CD4-positive, alpha-beta T cell (primary cell): ENCODE results near the gene SLC25A6. TPM values are rescaled to one million over a fixed set of nuclear protein-coding genes. Genes with fewer than 3 reads are reported as not detected.

Source experiments
- ATAC-seq: fragments of 200-7000 bp; cut with Tn5 transposase; one replicate; pipeline ENCODE4 v1.10.0; 2022; ENCODE audit warnings: mild to moderate bottlenecking; ENCODE audit not compliant: poor library complexity
- CTCF ChIA-PET: fragments of 350-600 bp; sonication (Branson Sonifier 250); formaldehyde crosslinking; loops from one replicate; lab custom pipeline; 2021; ENCODE audit warnings: antibody characterized with exemption, inconsistent platforms; lab: Charles Lee
- POLR2A ChIA-PET: fragments of 350-600 bp; sonication (Branson Sonifier 250); formaldehyde crosslinking; loops from one replicate; lab custom pipeline; 2021; ENCODE audit warnings: antibody characterized with exemption, inconsistent platforms; lab: Charles Lee
- DNase-seq, 14 experiments: peaks; one replicate each; pipeline ENCODE4 v3.0.0-alpha.2; 2013 to 2020; ENCODE audit warnings: mixed read lengths in 2 of 14
- H3K27ac ChIP-seq, 2 donors: one replicate each; pipeline versions ENCODE4 v1.5.1 to v1.7.0; 2013; ENCODE audit warnings: low read length in 2 of 2, low read depth in 1 of 2, mild to moderate bottlenecking in 1 of 2
- H3K27me3 ChIP-seq, 2 experiments: 1 replicate in 1 of 2; 2 replicates in 1 of 2; pipeline versions ENCODE4 v1.6.1 to v1.7.0; 2013; ENCODE audit warnings: low read length in 2 of 2, control low read depth in 1 of 2, mild to moderate bottlenecking in 1 of 2, moderate library complexity in 1 of 2; ENCODE audit not compliant: insufficient read depth in 2 of 2, control insufficient read depth in 1 of 2
- H3K36me3 ChIP-seq: one replicate; pipeline ENCODE4 v1.6.1; 2013; ENCODE audit warnings: low read length, control low read depth; ENCODE audit not compliant: insufficient read depth
- H3K4me1 ChIP-seq: one replicate; pipeline ENCODE4 v1.6.1; 2013; ENCODE audit warnings: low read length, control low read depth; ENCODE audit not compliant: insufficient read depth
- H3K4me3 ChIP-seq: one replicate; pipeline ENCODE4 v1.5.1; 2013; ENCODE audit warnings: mild to moderate bottlenecking, low read length, moderate library complexity
- H3K9me3 ChIP-seq, 2 experiments: 1 replicate in 1 of 2; 2 replicates in 1 of 2; pipeline versions ENCODE4 v1.6.1 to v1.7.0; 2013; ENCODE audit warnings: low read length in 2 of 2, mild to moderate bottlenecking in 2 of 2, control low read depth in 1 of 2, moderate library complexity in 1 of 2; ENCODE audit not compliant: control insufficient read depth in 1 of 2, insufficient read depth in 1 of 2
- H3K27ac Mint-ChIP-seq: one replicate; pipeline ENCODE4 v1.8.0; 2020; ENCODE audit warnings: mixed read lengths
- H3K27me3 Mint-ChIP-seq: one replicate; pipeline ENCODE4 v1.8.0; 2021; ENCODE audit warnings: mixed read lengths
- H3K36me3 Mint-ChIP-seq: one replicate; pipeline ENCODE4 v1.8.0; 2021; ENCODE audit warnings: low read depth, mixed read lengths
- H3K4me1 Mint-ChIP-seq: one replicate; pipeline ENCODE4 v1.8.0; 2021; ENCODE audit warnings: low read depth, mixed read lengths
- H3K4me3 Mint-ChIP-seq: one replicate; pipeline ENCODE4 v1.8.0; 2020; ENCODE audit warnings: mild to moderate bottlenecking, mixed read lengths
- H3K9me3 Mint-ChIP-seq: one replicate; pipeline ENCODE4 v1.8.0; 2020; ENCODE audit warnings: mixed read lengths
- CTCF ChIP-seq: fragments of 200-600 bp; IDR thresholded peaks from one replicate; pipeline ENCODE4 v1.8.0; 2022; ENCODE audit warnings: antibody characterized with exemption, mild to moderate bottlenecking
- intact Hi-C, 2 experiments: fragments of 100-400 bp; cut with DNase I in 1 of 2; cut with micrococcal nuclease in 1 of 2; formaldehyde crosslinking; loops; one replicate each; pipeline versions ENCODE4 v1.15.1 to v1.9.0; 2023 to 2025; cut with DNase I, micrococcal nuclease
- total RNA-seq, 174 experiments: library from RNA in 2 of 174; stranded (reverse) in 2 of 174; gene quantifications; one replicate each; pipeline ENCODE4 v1.2.3 and lab custom pipeline; 2021 to 2026

SLC25A6 gene
- total RNA-seq, 2 experiments from 2014 or later, result 338 to 340 TPM

GRCh38 chrX:1358793-1359476 lies 33.0 kb downstream of the SLC25A6 start:
- H3K4me1 Mint-ChIP-seq, result no peaks in the 10 kb centered on the region
- DNase-seq (no peak), ATAC-seq (no peak)
- intact Hi-C loops, result no loop called here
- peaks cover 6% of the 10 kb centered on the region for H3K36me3 ChIP-seq
- no peak overlapping the region for H3K4me3 ChIP-seq
- no peak overlapping the region for H3K4me3 Mint-ChIP-seq
- no peak overlapping the region for H3K27ac Mint-ChIP-seq
- no peak for TF ChIP-seq CTCF
- H3K9me3 Mint-ChIP-seq, result no peaks in the 10 kb centered on the region
- no peaks in the 10 kb centered on the region for H3K27me3 ChIP-seq
- peaks cover 4 to 15% of the 10 kb centered on the region in 2 experiments for H3K9me3 ChIP-seq
- ChIA-PET POLR2A (no interaction called here), CTCF (no interaction called here)
- H3K27ac ChIP-seq, result no peak overlapping the region
- peaks cover 49% of the 10 kb centered on the region for H3K36me3 Mint-ChIP-seq
- H3K27me3 Mint-ChIP-seq, result no peaks in the 10 kb centered on the region
- peaks cover 7% of the 10 kb centered on the region for H3K4me1 ChIP-seq

- Mint-ChIP-seq H3K36me3 (peaks cover 49% of the 10 kb centered on the region), H3K27ac (no peak overlapping the region), H3K4me3 (no peak overlapping the region), H3K27me3 (no peaks in the 10 kb centered on the region), H3K4me1 (no peaks in the 10 kb centered on the region), H3K9me3 (no peaks in the 10 kb centered on the region)
- TF ChIP-seq CTCF, result no peak
- intact Hi-C loops, result no loop called here
- H3K9me3 ChIP-seq, result peaks cover 4 to 15% of the 10 kb centered on the region in 2 experiments
- H3K4me3 ChIP-seq, result no peak overlapping the region
- H3K27ac ChIP-seq, result no peak overlapping the region
- H3K4me1 ChIP-seq, result peaks cover 10% of the 10 kb centered on the region
- POLR2A ChIA-PET, result no interaction called here
- no peak for DNase-seq
- CTCF ChIA-PET, result no interaction called here
- no peaks in the 10 kb centered on the region for H3K27me3 ChIP-seq
- no peak for ATAC-seq
- H3K36me3 ChIP-seq, result peaks cover 6% of the 10 kb centered on the region
Measured at GRCh38 chrX:1357993-1358392, 33.9 kb downstream of the SLC25A6 start.

- TF ChIP-seq CTCF, result no peak
- H3K27me3 Mint-ChIP-seq, result no peaks in the 10 kb centered on the region
- no peaks in the 10 kb centered on the region for H3K9me3 Mint-ChIP-seq
- H3K4me1 Mint-ChIP-seq, result no peaks in the 10 kb centered on the region
- peaks cover 6% of the 10 kb centered on the region for H3K36me3 ChIP-seq
- peaks cover 4 to 23% of the 10 kb centered on the region in 2 experiments for H3K9me3 ChIP-seq
- ATAC-seq (no peak), DNase-seq (no peak)
- peaks cover 10% of the 10 kb centered on the region for H3K4me1 ChIP-seq
- intact Hi-C loops, result no loop called here
- H3K27me3 ChIP-seq, result no peaks in the 10 kb centered on the region
- POLR2A ChIA-PET, result no interaction called here
- no peak overlapping the region for H3K27ac ChIP-seq
- CTCF ChIA-PET, result no interaction called here
- H3K27ac Mint-ChIP-seq, result no peak overlapping the region
- no peak overlapping the region for H3K4me3 Mint-ChIP-seq
- no peak overlapping the region for H3K4me3 ChIP-seq
- peaks cover 28% of the 10 kb centered on the region for H3K36me3 Mint-ChIP-seq
Measured at GRCh38 chrX:1355131-1356046, 36.5 kb downstream of the SLC25A6 start.
